ENCODE measurements around the gene MEF2B.

DNA sequence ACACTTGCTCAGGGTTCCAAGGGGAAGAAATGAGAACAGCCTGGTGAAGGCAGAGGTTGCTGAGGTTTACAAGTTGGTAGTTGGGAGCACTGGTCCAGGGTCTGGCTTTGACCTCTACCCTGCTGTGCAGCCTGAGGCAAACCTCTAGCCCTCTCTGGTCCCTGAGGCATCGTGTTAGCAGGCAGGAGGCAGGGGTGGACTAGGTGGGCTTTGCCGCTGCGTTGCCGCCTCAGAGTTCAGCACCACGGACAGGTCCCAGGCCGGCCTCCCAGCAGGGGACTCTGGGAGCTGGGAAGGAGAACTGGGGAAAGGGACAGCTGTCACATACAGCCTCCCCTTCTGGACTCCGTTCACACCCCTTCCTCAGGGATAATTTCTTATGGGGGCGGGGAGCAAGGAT, 44.8 kb upstream of the MEF2B start:
- TF ChIP-seq ZFX (IDR thresholded peaks at IDR 0.05): no peak
- TF ChIP-seq, protein P1, sequence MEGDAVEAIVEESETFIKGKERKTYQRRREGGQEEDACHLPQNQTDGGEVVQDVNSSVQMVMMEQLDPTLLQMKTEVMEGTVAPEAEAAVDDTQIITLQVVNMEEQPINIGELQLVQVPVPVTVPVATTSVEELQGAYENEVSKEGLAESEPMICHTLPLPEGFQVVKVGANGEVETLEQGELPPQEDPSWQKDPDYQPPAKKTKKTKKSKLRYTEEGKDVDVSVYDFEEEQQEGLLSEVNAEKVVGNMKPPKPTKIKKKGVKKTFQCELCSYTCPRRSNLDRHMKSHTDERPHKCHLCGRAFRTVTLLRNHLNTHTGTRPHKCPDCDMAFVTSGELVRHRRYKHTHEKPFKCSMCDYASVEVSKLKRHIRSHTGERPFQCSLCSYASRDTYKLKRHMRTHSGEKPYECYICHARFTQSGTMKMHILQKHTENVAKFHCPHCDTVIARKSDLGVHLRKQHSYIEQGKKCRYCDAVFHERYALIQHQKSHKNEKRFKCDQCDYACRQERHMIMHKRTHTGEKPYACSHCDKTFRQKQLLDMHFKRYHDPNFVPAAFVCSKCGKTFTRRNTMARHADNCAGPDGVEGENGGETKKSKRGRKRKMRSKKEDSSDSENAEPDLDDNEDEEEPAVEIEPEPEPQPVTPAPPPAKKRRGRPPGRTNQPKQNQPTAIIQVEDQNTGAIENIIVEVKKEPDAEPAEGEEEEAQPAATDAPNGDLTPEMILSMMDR (conservative IDR thresholded peaks at IDR 0.05): no peak
